HG03103 (cell line): ENCODE results near the gene ITPKC.
"Not testable (repeated sequence)": the region's sequence is repeated elsewhere in the genome, so short reads cannot be mapped to it uniquely, and the experiment has no call there.

Source experiments
- ATAC-seq: cut with Tn5 transposase; IDR thresholded peaks from one replicate; pipeline ENCODE4 v1.9.1; 2021; ENCODE audit warnings: low read depth; ENCODE audit not compliant: unreplicated experiment

ITPKC gene

GRCh38 chr19:40714441-40715299, 2.2 kb upstream of the ITPKC start:
- ATAC-seq, result peak; percentile 60

- peak; percentile 1 for ATAC-seq
These were observed 856 bp upstream of the ITPKC start for GRCh38 chr19:40716031-40716481.

- ATAC-seq, result no peak
These were observed 490 bp downstream of the ITPKC start for GRCh38 chr19:40717325-40717879.

- ATAC-seq, result no peak
These were observed 1.2 kb downstream of the ITPKC start for GRCh38 chr19:40717880-40718773.

- ATAC-seq, result no peak
These were observed 2.0 kb downstream of the ITPKC start for GRCh38 chr19:40718774-40719391.

- no peak for ATAC-seq
These were observed 2.5 kb downstream of the ITPKC start for GRCh38 chr19:40719414-40719894.

- ATAC-seq, result no peak
These were observed 4.2 kb downstream of the ITPKC start for GRCh38 chr19:40721140-40721486.

- ATAC-seq, result no peak
These were observed 5.2 kb downstream of the ITPKC start for GRCh38 chr19:40721936-40722661.

GRCh38 chr19:40723661-40724254, 6.8 kb downstream of the ITPKC start:
- no peak for ATAC-seq

GRCh38 chr19:40724315-40724714, 7.4 kb downstream of the ITPKC start:
- ATAC-seq, result no peak

GRCh38 chr19:40724855-40725254, 7.9 kb downstream of the ITPKC start:
- no peak for ATAC-seq

GRCh38 chr19:40726279-40726678, 9.4 kb downstream of the ITPKC start:
- no peak for ATAC-seq

GRCh38 chr19:40730065-40730464, 13.2 kb downstream of the ITPKC start:
- not testable (repeated sequence) for ATAC-seq

GRCh38 chr19:40732304-40732703, 15.4 kb downstream of the ITPKC start:
- ATAC-seq, result not testable (repeated sequence)

GRCh38 chr19:40733149-40733548, 16.2 kb downstream of the ITPKC start:
- no peak for ATAC-seq

GRCh38 chr19:40735013-40735771, 18.3 kb downstream of the ITPKC start:
- ATAC-seq, result no peak

GRCh38 chr19:40736661-40737060, 19.7 kb downstream of the ITPKC start:
- ATAC-seq, result no peak

- ATAC-seq, result no peak
These were observed 20.3 kb downstream of the ITPKC start for GRCh38 chr19:40737102-40737644.
